Muscle of leg (tissue), 11 donors: Measurements from ENCODE around the gene ITM2C. TPM values are rescaled to one million over a fixed set of nuclear protein-coding genes. Genes with fewer than 3 reads are reported as not detected.

ENCODE experiments used
- DNase-seq: peaks from one replicate; pipeline ENCODE4 v3.0.0; 2013
- H3K27ac ChIP-seq: one replicate; pipeline ENCODE4 v1.5.1; 2013; ENCODE audit warnings: mild to moderate bottlenecking, low read length, control low read depth
- H3K27me3 ChIP-seq: one replicate; pipeline ENCODE4 v1.6.1; 2013; ENCODE audit warnings: low read length; ENCODE audit not compliant: control insufficient read depth, insufficient read depth
- H3K36me3 ChIP-seq: one replicate; pipeline ENCODE4 v1.6.1; 2013; ENCODE audit warnings: low read length; ENCODE audit not compliant: control insufficient read depth, insufficient read depth
- H3K4me1 ChIP-seq: one replicate; pipeline ENCODE4 v1.6.1; 2013; ENCODE audit warnings: low read length; ENCODE audit not compliant: control insufficient read depth, insufficient read depth
- H3K4me3 ChIP-seq: one replicate; pipeline ENCODE4 v1.5.1; 2013; ENCODE audit warnings: low read length, control low read depth
- H3K9me3 ChIP-seq: replicated peaks from 2 replicates; pipeline ENCODE4 v1.6.1; 2013; ENCODE audit warnings: low read depth, low read length; ENCODE audit not compliant: control insufficient read depth
- WGBS: methylation state at CpG from one replicate; pipeline ENCODE4 v1.1.5; 2013; ENCODE audit warnings: missing lambda C conversion rate; ENCODE audit not compliant: insufficient coverage; 5-methylcytosine and 5-hydroxymethylcytosine counted together
- polyA plus RNA-seq, 8 donors: library from polyadenylated mRNA; unstranded; fragments of 120-200 nt; gene quantifications; one replicate each; pipeline versions ENCODE4 v1.2.1 to v1.2.3, GENCODE V29; 2013; ENCODE audit warnings: inconsistent platforms in 1 of 8, low replicate concordance in 1 of 8; ENCODE audit not compliant: insufficient read length in 8 of 8, insufficient read depth in 1 of 8
- total RNA-seq: library from RNA; stranded (reverse); fragments of 120-200 nt; gene quantifications from one replicate; pipeline ENCODE4 v1.2.4, GENCODE V29; 2013

Gene ITM2C
- total and polyA plus RNA-seq, 9 donors = 101 to 327 (median 217) TPM

DNA sequence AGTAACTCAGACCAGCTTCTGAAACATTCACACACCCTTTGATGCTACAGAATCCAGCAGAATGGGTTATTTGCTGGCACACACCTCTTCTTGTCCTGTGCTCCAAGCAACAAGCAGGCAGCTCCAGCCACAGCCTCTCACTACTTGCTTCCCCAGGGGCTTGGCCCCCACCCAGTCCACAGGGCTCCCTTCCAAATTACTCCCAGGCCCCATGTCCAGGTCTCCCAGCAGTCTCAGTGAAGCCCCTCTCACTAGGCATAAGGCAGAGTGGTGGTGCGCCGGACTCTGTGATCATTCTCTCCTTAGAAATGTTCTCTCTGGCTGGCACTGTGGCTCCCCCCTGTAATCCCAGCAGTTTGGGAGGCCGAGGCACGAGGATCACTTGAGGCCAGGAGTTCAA, 25.9 kb downstream of the ITM2C start:
- Histone ChIP-seq H3K27ac (no peak overlapping the region), H3K9me3 (no peaks in the 10 kb centered on the region), H3K4me3 (no peak overlapping the region), H3K4me1 (peaks cover 6% of the 10 kb centered on the region), H3K36me3 (no peaks in the 10 kb centered on the region), H3K27me3 (peaks cover 12% of the 10 kb centered on the region)
- no peak for DNase-seq
- WGBS = 83% methylated on average over 3 of the region's 4 CpGs

DNA sequence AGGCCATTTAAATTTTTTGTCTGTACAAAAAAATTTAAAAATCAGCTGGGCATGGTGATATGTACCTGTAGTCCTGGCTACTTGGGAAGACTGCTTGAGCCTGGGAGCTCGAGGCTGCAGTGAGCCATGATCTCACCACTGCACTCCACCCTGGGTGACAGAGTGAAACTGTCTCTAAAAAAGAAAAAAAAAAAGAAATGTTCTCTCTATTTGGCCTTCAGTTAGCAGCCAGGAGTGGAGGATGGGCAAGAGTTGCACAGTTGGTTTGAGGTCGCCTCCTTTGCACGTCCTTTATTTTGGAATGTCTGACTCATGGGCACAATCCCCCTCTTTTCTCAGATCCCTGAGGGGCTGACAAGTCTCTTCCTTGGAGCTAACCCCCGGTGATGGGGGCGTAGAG, 26.3 kb downstream of the ITM2C start:
- DNase-seq = no peak
- H3K4me1 ChIP-seq = peaks cover 1% of the 10 kb centered on the region
- no peaks in the 10 kb centered on the region for H3K9me3 ChIP-seq
- H3K36me3 ChIP-seq = no peaks in the 10 kb centered on the region
- no peak overlapping the region for H3K4me3 ChIP-seq
- no CpG with 5 or more reads among the region's 5 CpGs for WGBS
- H3K27ac ChIP-seq = no peak overlapping the region
- H3K27me3 ChIP-seq = peaks cover 12% of the 10 kb centered on the region

DNA sequence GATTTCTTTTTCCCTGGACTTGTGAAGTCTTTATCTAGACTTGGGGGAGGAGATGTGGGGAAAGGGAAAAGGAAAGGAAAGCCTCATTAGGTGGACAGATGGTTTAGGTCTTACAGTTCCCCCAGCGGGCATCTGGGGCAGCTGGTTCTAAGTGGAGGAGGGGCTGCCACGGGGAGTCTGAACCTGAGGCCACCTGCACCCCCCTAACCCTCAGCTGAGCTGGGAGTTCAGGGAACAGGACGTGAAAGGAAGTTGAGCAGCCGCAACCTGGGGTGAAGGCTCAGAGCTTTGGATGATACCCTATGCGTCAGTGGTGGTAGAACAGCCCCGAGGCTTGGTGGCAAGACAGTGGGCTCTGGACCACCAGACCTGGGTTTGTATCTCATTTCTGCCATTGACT, 26.8 kb downstream of the ITM2C start:
- H3K9me3 ChIP-seq = no peaks in the 10 kb centered on the region
- H3K4me1 ChIP-seq = no peaks in the 10 kb centered on the region
- WGBS = 57% methylated on average over 2 of the region's 6 CpGs
- no peak overlapping the region for H3K4me3 ChIP-seq
- no peak overlapping the region for H3K27ac ChIP-seq
- peaks cover 12% of the 10 kb centered on the region for H3K27me3 ChIP-seq
- no peak for DNase-seq
- no peaks in the 10 kb centered on the region for H3K36me3 ChIP-seq

DNA sequence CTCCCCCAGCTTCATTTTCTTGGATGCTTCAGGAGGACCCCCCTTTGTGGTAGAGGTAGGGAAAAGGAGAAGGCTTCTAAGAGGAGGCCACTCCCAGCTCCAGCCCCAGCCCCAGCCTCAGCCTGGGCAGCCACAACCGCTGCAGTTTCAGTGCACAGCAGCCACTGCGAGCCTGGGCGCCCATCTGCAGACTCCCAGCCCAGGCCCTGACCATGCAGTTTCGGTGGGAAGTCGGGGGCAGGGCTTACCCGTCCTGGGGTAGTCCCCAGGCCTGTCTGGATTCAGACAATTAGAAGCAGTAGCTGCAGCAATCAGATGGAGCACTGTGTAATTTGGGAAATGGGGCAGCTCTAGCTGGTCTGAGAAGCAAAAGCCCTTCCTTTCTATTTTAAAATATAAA, 28.6 kb downstream of the ITM2C start:
- no peak overlapping the region for H3K27ac ChIP-seq
- no peaks in the 10 kb centered on the region for H3K36me3 ChIP-seq
- DNase-seq = peak; percentile 21
- no peaks in the 10 kb centered on the region for H3K9me3 ChIP-seq
- 18% methylated on average over 6 of the region's 6 CpGs for WGBS
- H3K4me3 ChIP-seq = no peak overlapping the region
- H3K4me1 ChIP-seq = no peaks in the 10 kb centered on the region
- H3K27me3 ChIP-seq = peaks cover 15% of the 10 kb centered on the region

DNA sequence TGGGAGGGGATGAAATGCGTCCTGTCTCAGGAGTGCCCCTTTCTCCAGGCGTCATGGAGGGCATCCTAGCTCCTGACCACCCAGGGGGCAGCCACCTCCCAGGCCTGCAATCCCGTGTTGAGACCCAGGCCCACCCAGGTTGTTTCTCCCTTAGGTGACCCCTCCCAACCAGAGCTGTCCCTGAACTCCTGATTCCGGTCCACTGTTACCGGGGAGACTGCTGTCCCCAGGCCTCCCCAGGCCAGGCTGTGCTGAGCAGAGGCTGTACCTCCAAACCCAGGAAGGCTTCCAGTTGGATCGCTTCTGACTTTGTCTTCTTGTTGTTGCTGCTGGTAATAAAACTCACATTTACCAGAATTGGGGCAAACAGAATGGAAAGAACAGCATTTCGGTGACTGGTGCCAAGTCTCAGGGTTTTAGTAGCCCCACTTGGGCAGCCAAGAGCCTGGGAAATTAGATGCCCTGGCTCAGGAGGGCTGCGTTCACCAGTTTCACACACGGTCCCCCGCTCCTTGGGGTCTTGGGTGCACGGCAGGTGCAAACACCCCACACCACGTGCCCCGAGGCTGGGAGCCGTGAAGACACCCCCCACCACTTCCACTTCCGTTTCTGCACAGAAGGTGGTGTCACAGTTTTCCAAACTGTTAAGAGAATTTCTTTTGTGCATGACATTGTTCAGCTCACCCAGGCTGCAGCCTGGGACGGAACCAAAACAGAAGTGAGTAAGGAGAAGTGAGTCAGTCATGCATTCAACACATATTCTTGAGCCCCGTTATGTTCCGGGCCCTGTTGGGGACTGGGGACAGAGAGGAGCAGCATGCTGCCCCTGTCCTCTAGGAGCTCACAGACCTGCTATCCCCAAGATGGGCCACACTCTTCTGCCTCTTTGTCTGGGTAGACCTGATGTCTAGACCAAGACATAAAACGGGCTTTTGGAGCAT, 29.4 kb downstream of the ITM2C start:
- H3K4me1 ChIP-seq = no peaks in the 10 kb centered on the region
- H3K36me3 ChIP-seq = no peaks in the 10 kb centered on the region
- H3K4me3 ChIP-seq = no peak overlapping the region
- H3K27ac ChIP-seq = no peak overlapping the region
- peaks cover 15% of the 10 kb centered on the region for H3K27me3 ChIP-seq
- WGBS = 57% methylated on average over 11 of the region's 19 CpGs
- no peaks in the 10 kb centered on the region for H3K9me3 ChIP-seq
- DNase-seq = peak; percentile 29

DNA sequence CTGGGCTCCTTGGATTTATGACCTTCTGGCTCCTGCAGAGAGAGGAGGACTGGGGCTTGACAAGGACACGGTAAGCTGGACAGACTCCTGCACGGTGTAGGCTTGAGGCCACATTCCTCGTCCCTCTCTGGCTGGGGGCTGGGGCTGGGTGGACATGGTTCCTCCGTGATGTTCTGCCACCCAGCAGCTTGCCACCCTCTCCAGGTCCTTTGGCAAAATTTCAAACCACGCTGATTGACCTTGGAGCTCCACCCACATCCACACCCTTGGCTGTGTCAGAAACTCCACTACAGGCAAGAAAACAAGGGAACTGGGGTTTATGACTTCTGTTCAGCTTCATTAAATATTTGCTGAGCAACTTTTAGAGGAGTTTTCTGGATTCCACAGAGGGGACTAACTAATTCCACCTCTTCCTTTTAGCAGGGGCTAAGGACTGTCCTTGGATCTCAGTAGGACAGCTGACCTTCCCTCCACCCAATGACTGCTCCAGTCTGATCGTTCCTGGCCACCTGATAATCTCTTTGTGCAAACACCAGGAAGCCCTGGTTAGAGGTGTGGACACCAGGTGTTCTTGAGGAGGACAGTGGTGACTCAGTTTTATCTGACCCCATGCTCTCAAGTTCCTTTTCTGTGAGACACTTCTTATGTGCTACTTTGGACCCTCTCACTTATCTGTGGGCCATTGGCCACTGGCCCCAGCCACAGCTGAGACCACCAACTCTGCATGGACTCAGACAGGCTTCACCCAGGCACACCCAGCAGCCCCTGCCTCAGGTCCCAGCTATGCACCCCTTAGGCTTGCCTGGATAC, 31.0 kb downstream of the ITM2C start:
- Histone ChIP-seq H3K4me1 (no peaks in the 10 kb centered on the region), H3K4me3 (no peak overlapping the region), H3K9me3 (no peaks in the 10 kb centered on the region), H3K27ac (no peak overlapping the region), H3K27me3 (peaks cover 12% of the 10 kb centered on the region), H3K36me3 (no peaks in the 10 kb centered on the region)
- 57% methylated on average over 5 of the region's 6 CpGs for WGBS
- DNase-seq = no peak

DNA sequence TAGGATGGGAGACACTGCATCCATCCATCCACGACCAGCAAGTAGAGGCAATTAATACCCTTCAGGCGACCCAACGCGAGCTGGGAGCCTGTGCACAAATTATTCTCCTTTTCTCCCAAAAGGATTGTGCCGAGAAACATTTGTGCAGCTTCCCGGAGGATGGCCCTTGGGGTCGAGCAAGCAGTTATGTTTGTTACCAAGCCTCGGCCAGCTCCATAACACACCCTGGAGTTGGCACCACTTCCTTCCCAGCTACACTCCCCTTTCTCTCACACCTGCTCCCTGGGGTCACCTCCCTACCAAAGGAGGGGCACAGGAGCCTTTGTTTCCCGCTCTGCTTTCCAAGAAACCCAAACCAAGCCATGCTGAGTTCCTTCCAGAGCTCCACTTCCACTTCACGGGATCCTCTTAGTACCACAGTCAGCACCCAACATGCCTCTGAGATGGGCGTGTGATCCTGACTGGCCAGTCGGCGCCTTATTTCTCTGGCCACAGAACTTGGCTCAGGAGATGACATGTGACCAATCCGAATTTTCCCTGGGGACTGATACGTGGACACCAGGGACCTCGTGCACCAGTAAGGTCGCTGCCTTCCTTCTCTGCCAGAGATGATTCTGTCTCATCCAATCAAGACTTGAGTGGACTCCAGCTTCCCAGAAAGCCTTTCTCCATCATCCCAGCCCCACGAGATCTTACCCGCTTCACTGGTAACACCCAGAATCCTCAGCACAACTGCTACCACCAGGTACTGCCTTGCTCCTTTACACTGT, 31.8 kb downstream of the ITM2C start:
- no peak for DNase-seq
- Histone ChIP-seq H3K4me1 (no peaks in the 10 kb centered on the region), H3K4me3 (no peak overlapping the region), H3K27ac (no peak overlapping the region), H3K9me3 (no peaks in the 10 kb centered on the region), H3K36me3 (no peaks in the 10 kb centered on the region), H3K27me3 (peaks cover 7% of the 10 kb centered on the region)
- WGBS = 74% methylated on average over 17 of the region's 19 CpGs

DNA sequence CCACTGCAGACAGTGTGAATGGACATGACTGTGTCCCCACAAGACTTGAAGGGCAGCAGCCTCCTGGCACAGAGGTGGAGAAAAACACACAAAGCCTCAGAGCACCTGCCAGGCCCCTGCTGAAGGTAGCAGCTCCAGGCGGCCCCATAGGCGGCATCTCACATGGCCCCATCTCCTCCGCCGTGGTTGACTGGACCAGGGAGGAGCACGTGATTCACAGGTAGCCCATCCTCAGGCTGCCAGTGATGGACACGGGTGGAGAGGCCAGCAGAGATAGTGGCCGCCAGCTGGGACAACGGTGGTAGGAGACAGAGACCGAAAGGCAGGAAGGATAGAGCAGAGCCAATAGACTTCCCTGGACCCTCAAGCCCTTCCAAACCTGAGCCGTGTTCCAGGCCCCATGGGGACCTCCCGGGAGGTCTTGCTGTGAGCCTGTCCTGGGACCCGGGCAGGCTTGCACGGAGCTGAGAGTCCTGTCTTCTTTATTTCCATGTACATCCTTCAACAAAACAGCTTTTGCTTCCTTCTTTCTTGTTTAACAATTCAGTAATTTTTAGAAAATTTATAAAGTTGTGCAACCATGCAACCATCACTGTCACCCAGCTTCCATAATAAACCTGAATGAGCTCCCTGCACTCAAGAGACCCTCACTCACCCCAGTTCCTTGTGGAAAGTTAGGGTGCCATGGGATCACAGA, 33.4 kb downstream of the ITM2C start:
- DNase-seq = no peak
- H3K4me3 ChIP-seq = no peak overlapping the region
- 84% methylated on average over 10 of the region's 13 CpGs for whole genome bisulfite sequencing
- H3K27me3 ChIP-seq = peaks cover 3% of the 10 kb centered on the region
- H3K4me1 ChIP-seq = no peaks in the 10 kb centered on the region
- no peaks in the 10 kb centered on the region for H3K36me3 ChIP-seq
- no peak overlapping the region for H3K27ac ChIP-seq
- H3K9me3 ChIP-seq = no peaks in the 10 kb centered on the region

DNA sequence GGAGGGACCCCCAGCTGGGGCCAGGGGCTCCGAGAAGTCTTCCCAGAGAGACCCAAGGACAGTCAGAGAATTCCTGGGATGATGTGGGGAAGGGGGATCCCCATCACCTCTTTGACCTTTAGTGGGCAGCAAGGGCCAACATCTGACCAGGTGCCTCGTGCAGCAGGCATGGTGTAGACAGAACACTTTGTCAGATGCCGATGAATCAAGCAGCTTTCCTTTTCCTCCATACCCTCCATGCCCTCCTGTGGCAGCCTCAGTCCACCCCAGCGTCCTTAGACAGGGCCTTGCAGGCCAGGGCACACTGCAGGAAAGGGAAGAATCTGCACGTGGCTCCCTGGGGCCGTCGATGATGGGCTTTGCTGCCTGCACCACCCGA, 34.0 kb downstream of the ITM2C start:
- Histone ChIP-seq H3K27ac (no peak overlapping the region), H3K36me3 (no peaks in the 10 kb centered on the region), H3K9me3 (no peaks in the 10 kb centered on the region), H3K4me3 (no peak overlapping the region), H3K4me1 (no peaks in the 10 kb centered on the region), H3K27me3 (peaks cover 6% of the 10 kb centered on the region)
- no peak for DNase-seq
- 84% methylated on average over 2 of the region's 8 CpGs for WGBS
